Activated T-helper 9 cell treated with anti-CD3 and anti-CD28 coated beads, Interleukin-2, amount 50 U/mL, for 16 hours (primary cell): ENCODE data around the gene GPR18.

Experiments used
- DNase-seq: peaks from one replicate; pipeline ENCODE4 v3.0.0-alpha.2; 2020; ENCODE audit warnings: low read depth

The GPR18 gene, protein sequence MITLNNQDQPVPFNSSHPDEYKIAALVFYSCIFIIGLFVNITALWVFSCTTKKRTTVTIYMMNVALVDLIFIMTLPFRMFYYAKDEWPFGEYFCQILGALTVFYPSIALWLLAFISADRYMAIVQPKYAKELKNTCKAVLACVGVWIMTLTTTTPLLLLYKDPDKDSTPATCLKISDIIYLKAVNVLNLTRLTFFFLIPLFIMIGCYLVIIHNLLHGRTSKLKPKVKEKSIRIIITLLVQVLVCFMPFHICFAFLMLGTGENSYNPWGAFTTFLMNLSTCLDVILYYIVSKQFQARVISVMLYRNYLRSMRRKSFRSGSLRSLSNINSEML

DNA sequence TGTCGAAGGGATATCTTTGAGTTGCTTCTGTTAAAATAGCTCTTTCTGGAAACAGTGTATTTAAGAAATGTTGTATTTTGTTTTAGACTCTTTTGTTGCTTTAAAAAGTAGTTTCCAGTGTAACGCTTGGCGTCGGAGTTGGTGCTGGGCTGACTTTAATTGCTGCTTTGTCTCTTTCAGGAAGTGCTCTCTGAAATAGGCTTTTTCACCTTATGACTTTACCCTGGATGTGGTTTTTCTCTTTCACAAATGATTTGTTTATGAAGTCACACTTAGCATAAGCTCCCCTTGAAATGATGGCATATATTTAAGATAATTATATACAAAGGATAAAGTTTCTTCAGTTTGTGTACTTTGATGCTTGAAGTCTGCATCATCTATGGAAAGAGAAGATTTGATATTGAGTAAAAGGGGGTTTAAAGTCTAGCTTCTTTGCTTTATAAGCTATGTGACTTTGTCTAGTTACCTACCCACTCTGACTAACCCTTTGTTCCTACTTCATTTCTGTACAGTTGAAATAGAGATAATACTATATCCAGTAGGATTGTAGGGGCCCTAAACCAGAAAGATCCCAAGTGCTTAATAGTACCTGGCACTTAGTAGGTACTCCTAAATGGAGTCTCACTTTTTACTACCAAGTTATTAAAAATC is at the start of gene GPR18:
TSS of gene GPR18 (minus strand) at position 170 of the 651 bp plus-strand sequence. CDS start 2,507 bp downstream, outside the sequence.
- no peak for DNase-seq

DNA sequence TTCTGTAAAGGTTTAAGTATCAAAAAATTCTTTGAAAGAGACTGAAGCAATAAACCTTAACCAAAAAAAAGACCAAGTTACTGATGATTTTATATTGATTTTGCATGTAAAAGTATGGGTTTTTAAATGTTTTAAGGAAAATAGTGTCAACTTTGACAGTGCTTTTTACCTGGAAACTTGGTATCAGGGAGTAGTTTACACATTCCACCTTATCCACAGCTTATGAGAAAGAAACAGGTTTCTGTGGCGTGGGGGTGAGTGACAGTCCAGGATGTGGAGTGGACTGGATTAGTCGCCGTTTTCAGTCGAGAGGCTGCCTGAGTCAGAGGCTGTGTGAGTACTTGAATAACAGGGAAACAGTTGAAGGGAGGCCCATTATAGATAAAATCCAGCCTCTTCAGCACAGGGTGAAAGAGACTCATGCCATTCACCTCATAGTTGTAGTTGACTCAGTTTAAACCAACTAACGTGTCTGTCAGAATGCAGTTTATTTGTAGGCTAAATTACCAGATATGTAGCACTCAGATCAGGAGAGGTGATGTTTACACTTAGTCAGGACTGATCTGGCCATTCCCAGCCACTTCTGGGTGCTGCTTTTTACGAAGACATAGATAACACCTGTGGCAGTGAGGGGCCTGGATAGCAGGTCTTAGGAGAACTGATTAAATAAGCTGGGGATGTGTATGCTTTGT is 49.6 kb upstream of the GPR18 start:
- DNase-seq = peak; percentile 66

DNA sequence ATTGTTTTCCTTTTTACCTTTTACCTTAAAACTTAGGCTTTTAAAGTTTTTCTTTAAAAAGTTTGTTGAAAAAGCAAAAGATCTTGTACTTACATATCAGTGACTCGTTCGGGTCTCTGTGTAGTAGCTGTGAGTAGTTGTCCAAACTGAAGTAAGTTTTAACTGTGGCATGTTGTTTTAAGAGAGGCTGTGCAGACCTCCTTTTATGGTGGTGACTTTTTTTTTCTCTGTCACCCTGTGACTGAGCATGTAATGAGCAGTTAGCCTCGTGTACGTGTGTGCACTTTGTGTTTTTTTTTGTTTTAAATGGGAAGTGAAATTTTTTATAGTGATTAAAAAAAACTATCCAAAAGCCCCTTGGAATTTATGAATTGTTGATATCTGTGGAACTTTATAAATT is 49.1 kb upstream of the GPR18 start, which contains the start of gene GPR183:
TSS of gene GPR183 (minus strand) at position 153 of the 400 bp plus-strand sequence. CDS start 11,254 bp downstream, outside the sequence.
- DNase-seq = no peak

DNA sequence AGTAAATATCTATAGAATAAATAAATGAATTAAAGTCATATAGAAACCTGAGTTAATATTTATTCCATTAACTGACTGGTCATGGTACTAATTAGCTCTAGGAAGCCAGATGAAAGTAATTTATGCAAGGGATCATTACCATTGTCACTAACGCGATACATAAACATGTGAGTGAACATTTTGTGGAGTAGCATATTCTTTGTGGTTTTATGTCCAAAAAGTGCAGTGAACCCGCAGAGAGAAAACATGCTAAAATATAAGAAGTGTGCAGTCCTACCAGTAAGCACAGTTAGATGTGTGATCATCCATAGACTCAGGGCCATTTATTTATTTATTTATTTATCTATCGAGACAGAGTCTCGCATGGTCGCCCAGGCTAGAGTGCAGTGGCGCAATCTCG is 47.4 kb upstream of the GPR18 start:
- DNase-seq = no peak

DNA sequence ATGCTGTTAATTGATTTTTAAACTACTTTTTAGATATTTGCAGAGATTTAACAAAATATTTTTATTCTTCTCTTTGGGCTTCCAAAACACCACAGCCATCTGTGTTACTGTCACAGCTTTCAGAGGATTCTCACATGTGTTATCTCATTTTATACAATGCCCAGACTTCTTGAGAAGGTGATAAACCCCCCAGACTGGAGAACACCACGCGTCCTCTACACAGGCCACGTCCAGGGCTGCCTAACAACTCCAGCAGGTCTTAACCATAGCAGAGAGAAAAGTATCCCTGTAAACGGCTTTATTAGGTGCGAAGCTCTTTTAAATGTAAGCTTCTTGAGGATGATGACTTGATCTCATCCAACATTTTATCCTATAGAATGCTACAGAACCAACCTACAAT is 47.0 kb upstream of the GPR18 start:
- DNase-seq = no peak

DNA sequence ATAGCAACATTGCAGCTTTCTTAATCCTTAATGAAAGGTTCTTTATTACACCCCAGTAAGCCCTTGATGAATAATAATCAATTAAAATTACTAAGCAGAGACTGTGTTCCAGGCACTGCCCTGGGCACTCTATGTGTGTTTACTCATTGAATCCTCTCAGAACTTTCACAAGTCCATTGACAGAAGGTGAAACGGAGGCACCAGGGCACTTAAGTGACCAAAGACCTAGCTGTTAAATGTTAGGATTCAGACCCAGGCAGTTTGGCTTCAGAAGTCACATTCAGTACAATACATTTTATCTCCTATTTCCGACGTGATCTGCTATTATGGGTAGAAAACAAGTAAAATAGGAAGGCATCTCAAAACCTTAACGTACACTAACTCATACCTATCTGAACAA is 46.4 kb upstream of the GPR18 start:
- no peak for DNase-seq

DNA sequence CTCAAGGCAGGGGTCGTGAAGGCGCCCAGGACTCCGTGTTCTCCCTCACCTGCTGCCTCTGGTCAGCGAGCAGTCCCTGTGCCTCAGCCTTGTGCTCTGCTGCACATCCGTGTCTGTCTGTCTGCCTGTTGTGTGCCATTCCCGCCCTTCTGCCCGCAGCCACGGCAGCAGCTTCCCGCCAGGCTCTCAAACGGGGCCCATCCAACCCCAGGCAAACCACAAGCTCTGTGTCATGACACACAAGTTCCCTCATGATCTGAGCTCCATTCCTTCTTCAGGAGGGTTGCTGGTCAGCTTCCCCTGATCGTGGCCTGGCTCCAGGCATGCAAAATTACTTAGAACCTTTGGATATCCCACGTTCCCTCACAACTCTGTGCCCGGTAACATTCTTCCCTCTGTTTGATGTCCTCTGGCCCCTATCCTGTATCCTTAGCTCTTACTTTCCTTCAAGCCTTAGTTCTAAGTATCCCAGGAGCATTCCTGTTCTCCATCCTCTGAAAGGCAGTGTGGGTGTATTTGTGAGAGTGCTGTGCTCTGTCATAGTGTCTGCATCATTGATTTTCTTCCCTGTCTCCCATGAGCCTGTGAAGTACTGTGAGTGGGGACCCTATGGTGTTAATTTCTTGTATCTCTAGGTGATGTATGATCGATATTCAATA is 45.8 kb upstream of the GPR18 start:
- peak; percentile 46 for DNase-seq

DNA sequence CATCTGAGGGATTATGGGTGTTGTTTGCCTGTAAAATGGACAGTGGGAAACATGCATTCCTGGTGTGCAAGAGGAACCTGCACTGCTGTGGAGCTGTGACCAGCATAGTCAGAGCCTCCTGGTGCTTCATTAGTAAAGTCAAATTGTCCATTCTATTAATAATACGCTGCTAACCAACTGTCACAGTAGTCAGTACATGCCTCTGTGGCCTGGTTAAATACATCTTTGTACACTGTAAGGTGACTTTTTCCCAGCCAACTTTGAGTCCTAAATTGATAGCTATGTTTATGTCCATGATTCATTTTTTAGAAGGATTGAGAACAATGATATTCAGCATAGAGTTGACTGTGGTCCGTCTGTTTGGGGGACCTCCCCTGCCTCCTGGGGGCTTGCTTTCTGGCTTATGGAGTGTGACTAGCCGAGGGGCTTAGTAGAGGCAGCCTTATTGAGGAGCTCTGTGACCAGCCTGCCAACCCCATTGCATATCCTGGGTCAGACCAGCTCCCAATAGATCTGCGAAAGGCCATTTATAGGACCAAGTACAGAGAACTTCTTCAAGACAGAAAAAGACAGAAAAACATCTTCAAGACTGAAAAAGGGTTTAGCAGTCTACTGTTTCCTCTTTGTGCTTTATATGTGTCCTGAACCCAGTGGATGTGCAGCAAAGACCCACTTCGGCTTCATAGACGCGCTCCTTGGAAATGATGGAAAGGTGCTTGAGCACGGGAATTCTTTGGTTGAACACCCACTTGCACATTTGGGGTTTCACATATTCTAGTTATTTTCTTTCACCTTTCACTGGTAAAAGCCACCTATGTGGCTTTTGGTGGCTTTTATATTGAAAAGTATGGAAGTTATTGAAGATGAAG is 44.7 kb upstream of the GPR18 start:
- no peak for DNase-seq

DNA sequence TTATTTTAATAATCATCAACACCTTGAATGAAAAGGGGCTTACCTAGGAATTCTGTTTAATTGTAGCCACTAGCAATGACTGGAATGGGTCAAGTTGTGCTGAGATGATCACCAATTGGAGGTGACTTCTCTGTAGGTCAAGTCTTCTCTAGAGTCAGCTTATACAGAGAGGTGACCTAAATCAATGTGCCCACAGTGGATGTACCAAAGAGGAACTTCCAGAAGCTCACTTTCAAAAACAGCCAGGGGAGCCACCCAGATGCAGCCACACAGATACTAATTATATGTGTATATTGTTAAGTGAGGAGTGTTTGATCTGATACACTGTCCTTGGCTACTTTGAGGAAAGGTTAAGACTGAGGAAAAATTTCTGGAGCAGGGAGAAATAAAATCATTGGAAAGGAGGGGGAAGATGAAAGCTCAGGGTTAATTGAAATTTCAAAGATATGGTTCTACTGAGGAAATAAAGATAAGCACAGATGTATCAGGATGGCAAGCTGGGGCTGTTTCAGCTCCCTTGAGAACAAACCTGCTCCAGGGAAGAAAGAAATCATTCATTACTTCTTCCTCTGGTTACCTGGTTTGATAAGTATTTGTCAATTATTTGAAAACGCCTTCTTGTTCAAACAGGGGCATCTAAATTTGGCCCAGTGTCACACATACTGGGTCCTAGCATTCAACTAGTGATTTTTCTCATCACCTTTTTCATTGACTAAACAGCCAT is 43.9 kb upstream of the GPR18 start:
- no peak for DNase-seq

DNA sequence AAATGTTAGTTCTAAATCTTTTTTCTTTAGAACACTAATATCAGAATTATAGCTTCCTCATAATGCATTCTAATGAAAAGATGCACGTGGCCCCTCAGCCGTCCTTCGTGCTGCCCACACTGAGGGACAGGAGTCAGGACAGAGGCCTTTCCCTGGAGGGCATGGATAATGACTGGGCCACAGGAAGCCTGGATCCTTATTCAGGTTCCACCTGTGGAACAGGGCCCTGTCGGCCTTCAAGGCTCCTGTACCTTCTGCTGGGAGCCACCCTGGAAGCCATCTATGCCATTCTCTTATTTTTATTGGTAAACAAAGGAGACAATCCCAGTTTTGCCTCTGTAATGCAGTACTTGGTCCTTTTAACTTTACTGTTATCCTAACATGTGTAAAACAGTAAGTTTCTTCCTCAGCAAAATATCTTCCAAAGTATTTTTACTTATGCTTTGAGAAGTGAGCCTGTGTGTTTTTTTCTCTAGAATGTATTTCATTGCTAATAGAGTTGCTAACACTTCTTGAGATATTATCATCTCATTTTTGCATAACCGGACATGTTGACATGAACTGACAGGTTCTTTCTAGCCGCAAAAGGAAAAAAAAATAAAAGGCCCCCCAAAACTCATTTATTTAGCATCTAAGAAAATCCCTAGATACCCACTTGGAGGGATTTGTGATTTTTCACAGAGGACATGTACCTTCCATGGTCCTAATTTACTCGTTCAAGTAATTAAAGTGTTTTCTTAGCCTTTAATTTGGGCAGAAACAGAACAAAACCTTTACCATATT is 43.1 kb upstream of the GPR18 start:
- DNase-seq = no peak

DNA sequence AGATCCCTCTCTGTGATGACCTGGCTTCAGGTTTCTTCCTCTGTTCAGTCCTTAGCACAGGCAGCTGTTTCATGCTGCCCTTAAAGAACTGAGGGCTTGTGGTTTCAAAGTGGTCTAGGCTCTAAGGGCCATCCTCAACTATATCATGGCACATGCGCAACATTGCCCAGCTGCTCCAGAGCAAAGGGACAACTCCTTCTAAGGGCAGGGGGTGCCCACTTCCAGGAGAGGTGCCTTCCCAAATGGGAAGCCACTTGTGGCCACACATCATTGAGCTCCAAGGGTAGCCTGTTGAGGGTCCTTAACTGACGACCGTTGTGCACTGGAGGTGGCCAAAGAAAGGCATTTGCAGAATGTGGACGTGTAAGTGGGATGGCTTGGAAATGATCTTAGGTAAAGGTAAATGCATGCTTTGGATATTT is 41.8 kb upstream of the GPR18 start:
- DNase-seq = no peak

DNA sequence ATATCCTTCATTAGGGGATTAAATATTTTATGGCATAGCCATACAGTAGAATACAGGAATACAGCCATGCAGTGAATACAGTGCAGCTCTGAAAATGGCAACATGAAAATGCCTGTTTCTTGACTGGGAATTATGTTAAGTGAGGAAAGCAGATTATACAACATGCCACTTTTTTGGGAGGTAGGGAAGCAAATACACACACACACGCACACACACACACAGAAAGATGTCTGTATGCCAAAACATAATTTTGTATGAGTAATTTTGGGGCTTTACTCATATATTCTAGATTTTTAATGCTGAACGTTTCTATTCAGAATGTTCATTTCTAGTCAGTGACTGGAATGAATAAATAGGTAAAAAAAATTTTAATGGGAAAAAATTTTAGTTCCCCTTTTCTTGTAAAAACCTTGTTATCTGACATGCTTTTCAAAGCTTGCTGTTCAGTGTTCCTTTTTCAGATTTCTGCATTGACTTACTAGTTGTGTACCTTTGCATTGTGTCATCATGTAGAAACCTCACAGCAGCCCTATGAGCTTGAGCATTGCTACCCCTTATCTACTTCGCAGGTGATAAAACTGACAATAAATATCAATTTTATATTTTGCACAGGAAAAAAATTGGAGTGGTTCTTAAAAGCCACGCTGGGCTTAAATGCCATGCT is 41.2 kb upstream of the GPR18 start:
- no peak for DNase-seq

DNA sequence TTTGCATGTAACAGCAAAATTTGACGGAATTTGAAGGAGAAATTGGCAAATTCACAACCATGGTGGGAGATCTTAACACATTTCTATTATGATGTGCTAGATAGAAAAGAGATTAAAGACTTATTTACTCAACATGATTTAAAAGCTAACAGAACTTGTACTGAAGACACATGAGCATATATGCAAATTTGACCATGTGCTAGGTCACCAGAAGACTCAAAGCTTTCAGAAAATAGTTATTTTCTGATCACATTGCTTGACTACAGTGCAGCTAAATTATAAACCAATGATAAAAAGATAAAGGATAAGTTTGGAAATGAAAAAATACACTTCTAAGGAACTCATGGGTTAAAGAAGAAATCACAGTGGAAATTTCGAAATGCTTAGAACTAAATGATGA is 39.9 kb upstream of the GPR18 start:
- DNase-seq = no peak

DNA sequence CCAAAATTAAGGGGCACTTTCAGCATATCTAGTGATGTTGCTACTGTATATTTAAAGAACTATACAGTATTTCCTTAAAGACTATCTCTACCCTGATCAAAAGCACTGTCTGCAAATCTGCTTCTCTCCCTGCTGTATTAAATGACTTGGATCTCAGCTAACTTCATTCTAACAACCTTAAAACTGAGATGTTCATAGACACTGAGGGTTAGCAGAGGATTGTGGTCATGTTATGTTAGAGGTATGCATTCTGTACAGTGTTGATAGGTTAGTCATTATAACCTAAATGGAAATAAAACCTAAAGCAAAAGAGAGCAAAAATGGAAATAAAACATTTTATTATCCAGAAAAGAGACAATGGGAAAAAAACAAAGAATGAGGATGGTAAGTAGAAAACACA is 39.2 kb upstream of the GPR18 start:
- DNase-seq = no peak

DNA sequence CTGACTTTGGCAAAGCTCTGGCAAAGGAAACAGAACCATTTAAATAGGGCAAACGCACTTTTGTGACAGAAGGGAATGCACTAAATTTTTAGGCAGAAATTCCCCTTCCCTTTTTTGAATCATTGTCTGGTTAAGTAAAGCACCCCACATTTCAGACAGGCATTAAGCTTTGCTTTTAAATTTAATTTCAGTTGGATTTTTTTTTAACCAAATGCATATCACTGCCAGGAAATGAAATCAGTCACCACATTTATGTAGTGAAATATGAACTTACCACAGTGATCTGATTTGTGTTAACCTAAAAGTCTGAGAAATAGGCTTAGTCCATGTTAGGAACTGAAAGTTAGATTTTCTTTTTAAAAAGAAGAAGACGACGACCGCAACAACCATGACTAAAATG is 38.2 kb upstream of the GPR18 start:
- no peak for DNase-seq

DNA sequence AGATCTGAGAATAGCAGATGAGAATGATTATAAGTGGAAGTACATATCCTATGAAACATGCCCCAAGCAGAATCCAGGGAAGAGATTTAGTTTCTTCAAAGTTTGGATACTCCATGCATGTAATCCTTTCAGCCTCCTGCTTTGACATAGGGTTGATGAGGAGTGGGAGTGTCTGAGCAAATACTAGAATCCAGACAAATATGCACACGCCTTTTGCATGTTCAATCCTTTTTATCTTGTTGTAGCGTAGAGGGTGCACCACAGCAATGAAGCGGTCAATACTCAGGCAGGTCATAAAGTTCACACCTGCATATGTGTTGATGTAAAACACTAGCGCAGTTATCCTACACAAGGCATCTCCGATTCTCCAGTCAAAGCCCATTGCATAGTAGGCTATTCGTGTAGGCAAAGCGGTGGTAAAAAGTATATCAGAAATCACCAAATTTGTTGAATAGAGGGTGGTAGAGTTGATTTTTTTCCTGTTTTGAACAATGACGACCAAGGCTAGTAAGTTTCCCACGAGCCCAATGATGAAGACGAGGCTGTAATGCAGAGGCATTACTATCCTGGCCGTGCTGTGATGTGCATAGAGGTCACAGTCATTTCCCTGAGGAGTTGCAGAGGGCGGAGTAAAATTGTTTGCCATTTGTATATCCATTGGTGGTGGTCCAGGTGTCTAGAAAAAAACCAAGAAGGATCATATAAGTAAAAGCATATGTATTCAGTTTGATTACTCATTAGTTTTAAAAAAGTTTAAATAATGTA is 37.5 kb upstream of the GPR18 start:
- DNase-seq = no peak

DNA sequence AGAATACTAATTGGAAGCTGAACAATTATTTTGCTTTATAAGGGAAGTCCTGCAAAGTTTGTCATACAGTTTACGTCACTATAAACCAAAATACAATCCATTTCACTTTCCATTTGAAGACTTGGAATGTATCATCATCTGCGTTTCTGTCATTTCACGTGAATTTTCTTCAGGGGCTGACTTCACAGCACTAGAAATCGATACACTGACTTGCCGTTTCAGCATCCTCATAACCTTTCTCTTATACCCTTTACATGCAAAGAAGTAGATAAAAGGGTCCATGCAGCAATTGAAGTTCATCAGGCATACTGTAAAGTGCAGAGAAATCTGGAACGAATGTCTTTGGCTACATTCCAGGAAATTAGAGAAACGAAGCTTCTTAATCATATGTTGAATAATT is 36.8 kb upstream of the GPR18 start:
- DNase-seq = no peak

DNA sequence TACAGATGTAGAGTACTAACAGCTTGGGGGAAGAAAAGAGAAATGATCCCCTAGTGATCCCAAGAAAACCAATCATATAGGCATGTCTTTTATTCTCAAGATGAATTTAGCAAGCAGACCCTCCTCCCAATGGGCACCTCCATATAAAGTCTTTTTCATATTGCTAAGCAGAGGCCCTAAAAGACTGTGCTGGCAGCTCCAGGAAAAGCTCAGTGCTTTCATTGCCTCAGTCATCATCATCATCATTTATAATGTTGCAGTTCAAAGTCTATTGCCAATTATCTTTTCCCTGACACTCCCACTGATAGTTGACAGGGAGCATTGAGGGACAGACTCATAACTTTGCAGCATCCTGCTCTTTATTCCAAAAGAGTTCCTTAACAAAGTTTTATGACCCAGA is 36.0 kb upstream of the GPR18 start:
- DNase-seq = no peak

DNA sequence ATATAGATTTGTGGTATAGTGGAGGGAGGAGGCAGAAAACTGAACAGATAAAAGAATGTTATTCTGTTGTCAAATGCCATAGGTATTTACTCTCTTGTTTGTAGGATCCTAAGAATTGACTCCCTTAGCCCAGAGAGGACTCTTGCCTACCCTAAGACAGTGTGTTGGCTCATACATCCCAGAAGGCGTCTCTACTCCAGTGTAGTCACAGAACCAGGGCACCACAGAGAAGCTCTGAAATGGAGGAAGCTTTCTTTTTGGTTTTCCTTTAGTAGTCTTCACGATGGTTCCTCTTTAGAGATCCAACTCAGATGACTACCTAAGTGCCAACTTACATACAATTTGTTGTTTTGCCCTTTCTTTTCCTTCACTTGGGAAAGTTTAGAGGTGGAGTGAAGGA is 35.0 kb upstream of the GPR18 start:
- DNase-seq = no peak
